Activated CD4-positive, alpha-beta T cell treated with anti-CD3 and anti-CD28 coated beads, Interleukin-2, amount 50 U/mL, for 48 hours (primary cell): Measurements from ENCODE around the gene ITK.
A peak's percentile ranks its signal among the peaks of the same experiment; 100 is the strongest.

Experiments
- DNase-seq, 2 experiments: peaks; one replicate each; pipeline ENCODE4 v3.0.0-alpha.2; 2020

Gene ITK

GRCh38 chr5:157248821-157249470 lies 68.3 kb downstream of the ITK start:
- DNase-seq, result peak in 1 of 2 experiments; percentile 64

GRCh38 chr5:157252711-157253465 lies 72.2 kb downstream of the ITK start:
- DNase-seq, result peak; percentile 58 to 68

- peak in 1 of 2 experiments; percentile 50 for DNase-seq
These were observed 72.9 kb downstream of the ITK start for GRCh38 chr5:157253547-157253946.

- no peak for DNase-seq
These were observed 77.8 kb downstream of the ITK start for GRCh38 chr5:157258450-157258849.

GRCh38 chr5:157259699-157260098 lies 79.1 kb downstream of the ITK start:
- DNase-seq, result no peak

- DNase-seq, result no peak
These were observed 83.0 kb downstream of the ITK start for GRCh38 chr5:157263496-157264090.

GRCh38 chr5:157265714-157266285 lies 85.2 kb downstream of the ITK start, which contains the start of gene CYFIP2:
Gene CYFIP2 (plus strand): TSS chr5:157266123. CDS start chr5:157285362, 19,239 bp downstream.
- peak; percentile 81 to 83 for DNase-seq

GRCh38 chr5:157266286-157267007 lies 85.8 kb downstream of the ITK start:
- peak in 1 of 2 experiments; percentile 63 for DNase-seq

- no peak for DNase-seq
These were observed 86.4 kb downstream of the ITK start for GRCh38 chr5:157267025-157267424.

- no peak for DNase-seq
These were observed 87.3 kb downstream of the ITK start for GRCh38 chr5:157267761-157268480.

- DNase-seq, result no peak
These were observed 88.6 kb downstream of the ITK start for GRCh38 chr5:157269165-157269671.

- DNase-seq, result peak in 1 of 2 experiments; percentile 43
These were observed 89.2 kb downstream of the ITK start for GRCh38 chr5:157269761-157270272.

- DNase-seq, result no peak
These were observed 90.1 kb downstream of the ITK start for GRCh38 chr5:157270771-157271170.

- peak; percentile 81 to 86 for DNase-seq
These were observed 91.2 kb downstream of the ITK start for GRCh38 chr5:157271740-157272271.

GRCh38 chr5:157273131-157273556 lies 92.5 kb downstream of the ITK start:
- DNase-seq, result peak in 1 of 2 experiments; percentile 52

- no peak for DNase-seq
These were observed 94.8 kb downstream of the ITK start for GRCh38 chr5:157275403-157275802.

- DNase-seq, result no peak
These were observed 97.8 kb downstream of the ITK start for GRCh38 chr5:157278319-157279037.

- no peak for DNase-seq
These were observed 99.1 kb downstream of the ITK start for GRCh38 chr5:157279605-157280239.

GRCh38 chr5:157280927-157281326 lies 100.3 kb downstream of the ITK start:
- DNase-seq, result no peak

- no peak for DNase-seq
These were observed 101.5 kb downstream of the ITK start for GRCh38 chr5:157282150-157282549.
